ENCODE results near the gene TSHZ3.

The TSHZ3 gene

GRCh38 chr19:31274251-31275067, 74.8 kb downstream of the TSHZ3 start:
- TF ChIP-seq, protein P1, sequence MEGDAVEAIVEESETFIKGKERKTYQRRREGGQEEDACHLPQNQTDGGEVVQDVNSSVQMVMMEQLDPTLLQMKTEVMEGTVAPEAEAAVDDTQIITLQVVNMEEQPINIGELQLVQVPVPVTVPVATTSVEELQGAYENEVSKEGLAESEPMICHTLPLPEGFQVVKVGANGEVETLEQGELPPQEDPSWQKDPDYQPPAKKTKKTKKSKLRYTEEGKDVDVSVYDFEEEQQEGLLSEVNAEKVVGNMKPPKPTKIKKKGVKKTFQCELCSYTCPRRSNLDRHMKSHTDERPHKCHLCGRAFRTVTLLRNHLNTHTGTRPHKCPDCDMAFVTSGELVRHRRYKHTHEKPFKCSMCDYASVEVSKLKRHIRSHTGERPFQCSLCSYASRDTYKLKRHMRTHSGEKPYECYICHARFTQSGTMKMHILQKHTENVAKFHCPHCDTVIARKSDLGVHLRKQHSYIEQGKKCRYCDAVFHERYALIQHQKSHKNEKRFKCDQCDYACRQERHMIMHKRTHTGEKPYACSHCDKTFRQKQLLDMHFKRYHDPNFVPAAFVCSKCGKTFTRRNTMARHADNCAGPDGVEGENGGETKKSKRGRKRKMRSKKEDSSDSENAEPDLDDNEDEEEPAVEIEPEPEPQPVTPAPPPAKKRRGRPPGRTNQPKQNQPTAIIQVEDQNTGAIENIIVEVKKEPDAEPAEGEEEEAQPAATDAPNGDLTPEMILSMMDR (IDR thresholded peaks at IDR 0.05): no peak

GRCh38 chr19:31272583-31273106, 76.6 kb downstream of the TSHZ3 start:
- H3K27me3 ChIP-seq (ENCODE audit: control insufficient read depth, insufficient read depth, low read length): no peaks in the 10 kb centered on the region
- H3K4me3 ChIP-seq (ENCODE audit: low read depth, low read length): no peak overlapping the region
- H3K9me3 ChIP-seq (ENCODE audit: control insufficient read depth, low read length): no peaks in the 10 kb centered on the region
- TF ChIP-seq, protein P1 (IDR thresholded peaks at IDR 0.05): no peak
- no peak overlapping the region for H2AFZ ChIP-seq
- no peaks in the 10 kb centered on the region for H3K79me2 ChIP-seq
- no peak overlapping the region for H3K27ac ChIP-seq
- H3K4me1 ChIP-seq: no peaks in the 10 kb centered on the region
- H3K4me2 ChIP-seq (ENCODE audit: low read length): no peak overlapping the region
- H3K36me3 ChIP-seq (ENCODE audit: control insufficient read depth, insufficient read depth, low read length): no peaks in the 10 kb centered on the region
- no peak overlapping the region for H3K9ac ChIP-seq

More at GRCh38 chr19:31274251-31275067, 74.8 kb downstream of the TSHZ3 start:
- Histone ChIP-seq H3K36me3 (ENCODE audit: control insufficient read depth, insufficient read depth, low read length) (no peaks in the 10 kb centered on the region), H3K27ac (no peak overlapping the region), H3K79me2 (no peaks in the 10 kb centered on the region), H3K27me3 (ENCODE audit: control insufficient read depth, insufficient read depth, low read length) (no peaks in the 10 kb centered on the region), H3K9me3 (ENCODE audit: control insufficient read depth, low read length) (no peaks in the 10 kb centered on the region), H3K9ac (no peak overlapping the region), H3K4me1 (no peaks in the 10 kb centered on the region), H2AFZ (no peak overlapping the region), H3K4me2 (ENCODE audit: low read length) (no peak overlapping the region), H3K4me3 (ENCODE audit: low read depth, low read length) (no peak overlapping the region)

DNA sequence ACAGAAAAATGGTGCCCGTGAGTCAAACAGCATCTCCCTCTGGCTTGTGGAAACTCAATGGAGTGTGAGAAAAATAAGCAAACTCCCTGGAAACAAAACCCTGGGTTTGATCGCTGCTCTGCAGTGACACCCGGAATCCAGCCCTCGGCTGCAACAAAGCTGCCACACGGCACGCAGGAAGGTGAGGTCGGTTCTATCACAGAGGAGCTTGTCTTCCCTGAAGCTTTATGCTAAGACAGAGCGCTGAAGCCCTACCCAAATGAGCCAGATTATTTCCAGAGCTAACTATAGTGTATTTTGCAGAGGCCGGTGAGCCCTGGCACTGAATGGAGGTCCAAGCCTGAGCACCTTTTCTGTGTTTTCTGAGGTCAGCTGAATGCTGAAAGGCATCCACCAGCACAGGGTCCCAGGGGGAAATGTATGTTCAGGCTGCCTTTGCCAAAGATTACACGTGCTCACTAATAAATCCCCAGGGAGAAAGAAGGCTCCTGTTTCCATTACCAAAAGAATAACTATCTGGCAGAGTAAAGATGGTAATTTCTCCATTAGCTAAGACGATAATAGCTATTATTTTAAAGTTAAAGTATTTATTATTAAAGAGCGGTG, 77.8 kb downstream of the TSHZ3 start:
- Histone ChIP-seq H3K9me3 (ENCODE audit: control insufficient read depth, low read length) (no peaks in the 10 kb centered on the region), H3K36me3 (ENCODE audit: control insufficient read depth, insufficient read depth, low read length) (no peaks in the 10 kb centered on the region), H3K4me2 (ENCODE audit: low read length) (no peak overlapping the region), H3K9ac (no peak overlapping the region), H3K4me3 (ENCODE audit: low read depth, low read length) (no peak overlapping the region), H2AFZ (no peak overlapping the region), H3K27ac (no peak overlapping the region), H3K27me3 (ENCODE audit: control insufficient read depth, insufficient read depth, low read length) (no peaks in the 10 kb centered on the region), H3K4me1 (no peaks in the 10 kb centered on the region), H3K79me2 (no peaks in the 10 kb centered on the region)
- TF ChIP-seq, protein P1 (IDR thresholded peaks at IDR 0.05): no peak

DNA sequence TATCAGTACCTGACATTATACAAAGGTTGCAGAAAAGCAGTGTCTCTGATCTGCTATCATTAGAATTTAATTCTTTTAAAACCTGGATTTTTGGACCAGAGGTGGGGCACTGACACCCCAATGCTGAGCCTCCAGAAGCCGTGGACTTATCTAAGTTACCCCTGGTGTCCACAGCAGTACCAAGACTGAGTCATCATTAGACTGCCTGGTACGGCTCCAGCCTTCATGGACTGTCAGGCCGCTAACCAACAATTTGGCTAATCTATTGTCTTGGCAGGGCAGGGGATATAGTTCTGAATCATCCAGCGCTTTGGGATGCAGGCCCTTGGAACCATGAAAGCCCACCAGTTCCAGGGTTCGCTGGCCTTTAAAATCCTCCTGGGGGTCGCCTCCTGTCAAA, 78.3 kb downstream of the TSHZ3 start:
- Histone ChIP-seq H3K4me1 (no peaks in the 10 kb centered on the region), H3K4me3 (ENCODE audit: low read depth, low read length) (no peak overlapping the region), H3K4me2 (ENCODE audit: low read length) (no peak overlapping the region), H3K27me3 (ENCODE audit: control insufficient read depth, insufficient read depth, low read length) (no peaks in the 10 kb centered on the region), H3K79me2 (no peaks in the 10 kb centered on the region), H3K9ac (no peak overlapping the region), H3K9me3 (ENCODE audit: control insufficient read depth, low read length) (no peaks in the 10 kb centered on the region), H3K36me3 (ENCODE audit: control insufficient read depth, insufficient read depth, low read length) (no peaks in the 10 kb centered on the region), H3K27ac (no peak overlapping the region), H2AFZ (no peak overlapping the region)
- TF ChIP-seq, protein P1 (IDR thresholded peaks at IDR 0.05): no peak
